ENCODE results near the gene PPP1R16B. TPM values are rescaled to one million over a fixed set of nuclear protein-coding genes. Genes with fewer than 3 reads are reported as not detected.
"Not testable (repeated sequence)": the region's sequence is repeated elsewhere in the genome, so short reads cannot be mapped to it uniquely, and the experiment has no call there.

Gene PPP1R16B
- total RNA-seq, 1 experiment from 2014 or later = 0.15 TPM

- Histone ChIP-seq H3K27ac (ENCODE audit: low read length) (no peak overlapping the region), H3K4me2 (ENCODE audit: low read depth, low read length, poor library complexity, severe bottlenecking) (no peak overlapping the region)
Observed at GRCh38 chr20:38811769-38812168, 6.3 kb downstream of the PPP1R16B start.

GRCh38 chr20:38812182-38812581, 6.7 kb downstream of the PPP1R16B start:
- H4K20me1 ChIP-seq (ENCODE audit: insufficient read depth, low read depth, low read length) = no peaks in the 10 kb centered on the region
- no peak overlapping the region for H3K4me2 ChIP-seq (ENCODE audit: low read depth, low read length, poor library complexity, severe bottlenecking)
- DNase-seq = no peak
- H3K27me3 ChIP-seq (ENCODE audit: low read length) = no peaks in the 10 kb centered on the region
- no peaks in the 10 kb centered on the region for H3K36me3 ChIP-seq (ENCODE audit: insufficient read depth, low read length)
- no peaks in the 10 kb centered on the region for H3K79me2 ChIP-seq (ENCODE audit: low read length)
- no peaks in the 10 kb centered on the region for H3K9me2 ChIP-seq (replicated peaks; ENCODE audit: insufficient read depth, low read length)
- H3K27ac ChIP-seq (ENCODE audit: low read length) = no peak overlapping the region
- no peaks in the 10 kb centered on the region; the same call in 1 of the 2 replicates for H3K4me1 ChIP-seq (ENCODE audit: low read length)
- no peak overlapping the region for H2AFZ ChIP-seq (ENCODE audit: low read length)
- H3K9ac ChIP-seq (ENCODE audit: low read length) = no peak overlapping the region
- no peaks in the 10 kb centered on the region for H3K9me3 ChIP-seq (ENCODE audit: low read length)
- no peak overlapping the region for H3K4me3 ChIP-seq (ENCODE audit: low read length)

More at GRCh38 chr20:38811769-38812168, 6.3 kb downstream of the PPP1R16B start:
- Histone ChIP-seq H3K36me3 (ENCODE audit: insufficient read depth, low read length) (no peaks in the 10 kb centered on the region), H4K20me1 (ENCODE audit: insufficient read depth, low read depth, low read length) (no peaks in the 10 kb centered on the region), H3K4me1 (ENCODE audit: low read length) (no peaks in the 10 kb centered on the region; the same call in 1 of the 2 replicates), H3K79me2 (ENCODE audit: low read length) (no peaks in the 10 kb centered on the region), H3K4me3 (ENCODE audit: low read length) (no peak overlapping the region), H3K9me3 (ENCODE audit: low read length) (no peaks in the 10 kb centered on the region), H3K9me2 (replicated peaks; ENCODE audit: insufficient read depth, low read length) (no peaks in the 10 kb centered on the region), H3K9ac (ENCODE audit: low read length) (no peak overlapping the region), H3K27me3 (ENCODE audit: low read length) (no peaks in the 10 kb centered on the region), H2AFZ (ENCODE audit: low read length) (no peak overlapping the region)
- no peak for DNase-seq

GRCh38 chr20:38812709-38813573, 7.4 kb downstream of the PPP1R16B start:
- H3K4me1 ChIP-seq (ENCODE audit: low read length) = no peaks in the 10 kb centered on the region; the same call in 1 of the 2 replicates
- no peak overlapping the region for H2AFZ ChIP-seq (ENCODE audit: low read length)
- no peak overlapping the region for H3K9ac ChIP-seq (ENCODE audit: low read length)
- H3K4me2 ChIP-seq (ENCODE audit: low read depth, low read length, poor library complexity, severe bottlenecking) = no peak overlapping the region
- no peaks in the 10 kb centered on the region for H3K27me3 ChIP-seq (ENCODE audit: low read length)
- no peaks in the 10 kb centered on the region for H3K79me2 ChIP-seq (ENCODE audit: low read length)
- no peak overlapping the region for H3K4me3 ChIP-seq (ENCODE audit: low read length)
- no peaks in the 10 kb centered on the region for H3K36me3 ChIP-seq (ENCODE audit: insufficient read depth, low read length)
- no peak overlapping the region for H3K27ac ChIP-seq (ENCODE audit: low read length)
- H4K20me1 ChIP-seq (ENCODE audit: insufficient read depth, low read depth, low read length) = no peaks in the 10 kb centered on the region
- no peaks in the 10 kb centered on the region for H3K9me2 ChIP-seq (replicated peaks; ENCODE audit: insufficient read depth, low read length)
- no peak for DNase-seq
- H3K9me3 ChIP-seq (ENCODE audit: low read length) = no peaks in the 10 kb centered on the region

GRCh38 chr20:38813574-38813962, 8.1 kb downstream of the PPP1R16B start:
- not testable (repeated sequence) for H4K20me1 ChIP-seq (ENCODE audit: insufficient read depth, low read depth, low read length); H3K4me2 ChIP-seq (ENCODE audit: low read depth, low read length, poor library complexity, severe bottlenecking); H3K79me2 ChIP-seq (ENCODE audit: low read length); H3K9ac ChIP-seq (ENCODE audit: low read length); H2AFZ ChIP-seq (ENCODE audit: low read length); H3K36me3 ChIP-seq (ENCODE audit: insufficient read depth, low read length); H3K4me3 ChIP-seq (ENCODE audit: low read length); H3K9me2 ChIP-seq (replicated peaks; ENCODE audit: insufficient read depth, low read length); H3K4me1 ChIP-seq (ENCODE audit: low read length); H3K9me3 ChIP-seq (ENCODE audit: low read length); H3K27ac ChIP-seq (ENCODE audit: low read length); DNase-seq; H3K27me3 ChIP-seq (ENCODE audit: low read length)

- Histone ChIP-seq H3K79me2 (ENCODE audit: low read length) (no peaks in the 10 kb centered on the region), H2AFZ (ENCODE audit: low read length) (no peak overlapping the region), H3K4me2 (ENCODE audit: low read depth, low read length, poor library complexity, severe bottlenecking) (no peak overlapping the region), H3K27ac (ENCODE audit: low read length) (no peak overlapping the region), H3K4me3 (ENCODE audit: low read length) (no peak overlapping the region), H3K9me2 (replicated peaks; ENCODE audit: insufficient read depth, low read length) (no peaks in the 10 kb centered on the region), H3K36me3 (ENCODE audit: insufficient read depth, low read length) (no peaks in the 10 kb centered on the region), H4K20me1 (ENCODE audit: insufficient read depth, low read depth, low read length) (no peaks in the 10 kb centered on the region), H3K4me1 (ENCODE audit: low read length) (no peaks in the 10 kb centered on the region; the same call in 1 of the 2 replicates), H3K9ac (ENCODE audit: low read length) (no peak overlapping the region), H3K27me3 (ENCODE audit: low read length) (no peaks in the 10 kb centered on the region), H3K9me3 (ENCODE audit: low read length) (no peaks in the 10 kb centered on the region)
- DNase-seq = no peak
Observed at GRCh38 chr20:38815446-38815845, 9.9 kb downstream of the PPP1R16B start.

GRCh38 chr20:38818113-38819065, 12.9 kb downstream of the PPP1R16B start:
- Histone ChIP-seq H3K27ac (ENCODE audit: low read length) (no peak overlapping the region), H4K20me1 (ENCODE audit: insufficient read depth, low read depth, low read length) (no peaks in the 10 kb centered on the region), H3K9me2 (replicated peaks; ENCODE audit: insufficient read depth, low read length) (no peaks in the 10 kb centered on the region), H3K9me3 (ENCODE audit: low read length) (no peaks in the 10 kb centered on the region), H3K4me1 (ENCODE audit: low read length) (no peaks in the 10 kb centered on the region), H3K4me3 (ENCODE audit: low read length) (no peak overlapping the region), H3K9ac (ENCODE audit: low read length) (no peak overlapping the region), H3K36me3 (ENCODE audit: insufficient read depth, low read length) (no peaks in the 10 kb centered on the region), H3K27me3 (ENCODE audit: low read length) (peaks cover 6% of the 10 kb centered on the region; the same call in 1 of the 2 replicates), H3K4me2 (ENCODE audit: low read depth, low read length, poor library complexity, severe bottlenecking) (no peak overlapping the region), H2AFZ (ENCODE audit: low read length) (no peak overlapping the region), H3K79me2 (ENCODE audit: low read length) (no peaks in the 10 kb centered on the region)
- DNase-seq = no peak

GRCh38 chr20:38825571-38825900, 20.0 kb downstream of the PPP1R16B start:
- Histone ChIP-seq H3K27ac (ENCODE audit: low read length) (no peak overlapping the region), H3K9ac (ENCODE audit: low read length) (no peak overlapping the region), H3K9me2 (replicated peaks; ENCODE audit: insufficient read depth, low read length) (no peaks in the 10 kb centered on the region), H4K20me1 (ENCODE audit: insufficient read depth, low read depth, low read length) (no peaks in the 10 kb centered on the region), H3K4me1 (ENCODE audit: low read length) (no peaks in the 10 kb centered on the region), H3K9me3 (ENCODE audit: low read length) (no peaks in the 10 kb centered on the region), H3K79me2 (ENCODE audit: low read length) (no peaks in the 10 kb centered on the region), H3K27me3 (ENCODE audit: low read length) (peaks cover 6% of the 10 kb centered on the region; the same call in 1 of the 2 replicates), H2AFZ (ENCODE audit: low read length) (no peak overlapping the region), H3K4me3 (ENCODE audit: low read length) (no peak overlapping the region), H3K4me2 (ENCODE audit: low read depth, low read length, poor library complexity, severe bottlenecking) (no peak overlapping the region), H3K36me3 (ENCODE audit: insufficient read depth, low read length) (no peaks in the 10 kb centered on the region)
- DNase-seq = no peak
